ENCODE results near the gene OVOL2.

The OVOL2 gene

GRCh38 chr20:18094191-18094590, 36.5 kb upstream of the OVOL2 start:
- TF ChIP-seq CTCF (IDR thresholded peaks at IDR 0.05; ENCODE audit: insufficient read depth, low read length, poor library complexity, severe bottlenecking) (no peak), EZH2phosphoT487 (conservative IDR thresholded peaks at IDR 0.05; ENCODE audit: low read length) (no peak)
- no peak overlapping the region for H3K4me2 ChIP-seq (ENCODE audit: low read depth, low read length, poor library complexity, severe bottlenecking)
- no peaks in the 10 kb centered on the region for H3K9me3 ChIP-seq (ENCODE audit: insufficient read depth, low read length)
- no peaks in the 10 kb centered on the region for H3K9me2 ChIP-seq (replicated peaks; ENCODE audit: insufficient read depth, low read length)
- H3F3A ChIP-seq (ENCODE audit: insufficient read depth): no peaks in the 10 kb centered on the region
- no peaks in the 10 kb centered on the region for H3K36me3 ChIP-seq (ENCODE audit: low read length)
- H3K9ac ChIP-seq (ENCODE audit: low read length): no peak overlapping the region
- H4K20me1 ChIP-seq (ENCODE audit: low read depth, low read length): no peaks in the 10 kb centered on the region
- H3K27ac ChIP-seq (ENCODE audit: low read depth, low read length): no peak overlapping the region
- H3K79me2 ChIP-seq (ENCODE audit: insufficient read depth, low read length): no peaks in the 10 kb centered on the region
- no peak overlapping the region for H3K4me3 ChIP-seq (ENCODE audit: insufficient read depth, low read length, poor library complexity, severe bottlenecking)
- no peak overlapping the region for H2AFZ ChIP-seq (ENCODE audit: low read depth, low read length, severe bottlenecking)
- H3K27me3 ChIP-seq (ENCODE audit: low read length): no peaks in the 10 kb centered on the region

GRCh38 chr20:18093388-18093787, 35.7 kb upstream of the OVOL2 start:
- Histone ChIP-seq H3K79me2 (ENCODE audit: insufficient read depth, low read length) (no peaks in the 10 kb centered on the region), H3K9me2 (replicated peaks; ENCODE audit: insufficient read depth, low read length) (no peaks in the 10 kb centered on the region), H3K4me3 (ENCODE audit: insufficient read depth, low read length, poor library complexity, severe bottlenecking) (no peak overlapping the region), H3K36me3 (ENCODE audit: low read length) (no peaks in the 10 kb centered on the region), H3K9ac (ENCODE audit: low read length) (no peak overlapping the region), H2AFZ (ENCODE audit: low read depth, low read length, severe bottlenecking) (no peak overlapping the region), H3K9me3 (ENCODE audit: insufficient read depth, low read length) (no peaks in the 10 kb centered on the region), H3F3A (ENCODE audit: insufficient read depth) (no peaks in the 10 kb centered on the region), H3K27me3 (ENCODE audit: low read length) (no peaks in the 10 kb centered on the region), H3K4me2 (ENCODE audit: low read depth, low read length, poor library complexity, severe bottlenecking) (no peak overlapping the region), H4K20me1 (ENCODE audit: low read depth, low read length) (no peaks in the 10 kb centered on the region), H3K27ac (ENCODE audit: low read depth, low read length) (no peak overlapping the region)
- TF ChIP-seq EZH2phosphoT487 (conservative IDR thresholded peaks at IDR 0.05; ENCODE audit: low read length) (no peak), CTCF (IDR thresholded peaks at IDR 0.05; ENCODE audit: insufficient read depth, low read length, poor library complexity, severe bottlenecking) (no peak)

GRCh38 chr20:18092890-18093289, 35.2 kb upstream of the OVOL2 start:
- Histone ChIP-seq H3K9me2 (replicated peaks; ENCODE audit: insufficient read depth, low read length) (no peaks in the 10 kb centered on the region), H2AFZ (ENCODE audit: low read depth, low read length, severe bottlenecking) (no peak overlapping the region), H3K36me3 (ENCODE audit: low read length) (no peaks in the 10 kb centered on the region), H3K9ac (ENCODE audit: low read length) (no peak overlapping the region), H3K4me3 (ENCODE audit: insufficient read depth, low read length, poor library complexity, severe bottlenecking) (no peak overlapping the region), H3K9me3 (ENCODE audit: insufficient read depth, low read length) (no peaks in the 10 kb centered on the region), H4K20me1 (ENCODE audit: low read depth, low read length) (no peaks in the 10 kb centered on the region), H3K27ac (ENCODE audit: low read depth, low read length) (no peak overlapping the region), H3F3A (ENCODE audit: insufficient read depth) (no peaks in the 10 kb centered on the region), H3K27me3 (ENCODE audit: low read length) (no peaks in the 10 kb centered on the region), H3K4me2 (ENCODE audit: low read depth, low read length, poor library complexity, severe bottlenecking) (no peak overlapping the region), H3K79me2 (ENCODE audit: insufficient read depth, low read length) (no peaks in the 10 kb centered on the region)
- TF ChIP-seq EZH2phosphoT487 (conservative IDR thresholded peaks at IDR 0.05; ENCODE audit: low read length): no peak
- TF ChIP-seq CTCF (IDR thresholded peaks at IDR 0.05; ENCODE audit: insufficient read depth, low read length, poor library complexity, severe bottlenecking): no peak

Measured in SU-DHL-6 (cell line).